ENCODE measurements around the gene SRD5A3. TPM values are rescaled to one million over a fixed set of nuclear protein-coding genes. Genes with fewer than 3 reads are reported as not detected.

SRD5A3 gene
- total and polyA plus RNA-seq, 9 of the 15 experiments (the other 6 are each of a cell fraction or from before 2014, with no cell fraction given), result 2.5 to 37.0 (median 13.3) TPM

- no peak for TF ChIP-seq SIRT6 (IDR thresholded peaks at IDR 0.05; ENCODE audit: low read depth, low read length)
- no peak for TF ChIP-seq NFRKB (IDR thresholded peaks at IDR 0.05; ENCODE audit: low read depth)
- TF ChIP-seq ZBTB17 (CRISPR knock-in tag; IDR thresholded peaks at IDR 0.05), result peak; percentile 72; the same call in 1 of the 2 replicates
- TF ChIP-seq PRMT5 (CRISPR knock-in tag; IDR thresholded peaks at IDR 0.05), result no peak
- no peak; the same call in 1 of the 2 replicates for TF ChIP-seq USF1 (CRISPR knock-in tag; IDR thresholded peaks at IDR 0.05)
- no peak for TF ChIP-seq SRSF1 (IDR thresholded peaks at IDR 0.05; ENCODE audit: low read depth, low read length)
- peak; percentile 31; the same call in 1 of the 2 replicates for TF ChIP-seq USF2 (CRISPR knock-in tag; IDR thresholded peaks at IDR 0.05)
- no peak for TF ChIP-seq TEAD4 (IDR thresholded peaks at IDR 0.05; ENCODE audit: low read length)
- TF ChIP-seq TEAD4 (CRISPR knock-in tag; IDR thresholded peaks at IDR 0.05; ENCODE audit: borderline replicate concordance), result no peak
- no peak for TF ChIP-seq ZNF224 (CRISPR knock-in tag; IDR thresholded peaks at IDR 0.05)
- TF ChIP-seq SRSF9 (IDR thresholded peaks at IDR 0.05; ENCODE audit: borderline replicate concordance, low read depth, low read length), result no peak
- peak; percentile 90 for TF ChIP-seq SMAD4 (CRISPR knock-in tag; conservative IDR thresholded peaks at IDR 0.05)
- TF ChIP-seq ILF3 (IDR thresholded peaks at IDR 0.05; ENCODE audit: borderline replicate concordance), result no peak; the same call in 1 of the 2 replicates
- peak in 1 of 2 experiments; percentile 48; a peak in 1 of 4 replicates for TF ChIP-seq CSDE1 (IDR thresholded peaks at IDR 0.05)
- no peak for TF ChIP-seq MBD1 (CRISPR knock-in tag; IDR thresholded peaks at IDR 0.05)
- TF ChIP-seq ZNF766 (CRISPR knock-in tag; conservative IDR thresholded peaks at IDR 0.05), result peak; percentile 74; the same call in 1 of the 2 replicates
- no peak for TF ChIP-seq RHOXF2B (CRISPR knock-in tag; conservative IDR thresholded peaks at IDR 0.05)
- no peak for TF ChIP-seq PCBP2 (IDR thresholded peaks at IDR 0.05; ENCODE audit: low read depth, low read length, poor library complexity, severe bottlenecking)
- TF ChIP-seq ZNF395 (CRISPR knock-in tag; IDR thresholded peaks at IDR 0.05), result no peak
- TF ChIP-seq CREM (IDR thresholded peaks at IDR 0.05; ENCODE audit: low read depth), result peak; percentile 90
- no peak for TF ChIP-seq HOMEZ (CRISPR knock-in tag; IDR thresholded peaks at IDR 0.05)
- no peak for TF ChIP-seq BMI1 (IDR thresholded peaks at IDR 0.05; ENCODE audit: low read length)
- no peak for TF ChIP-seq ZNF785 (CRISPR knock-in tag; IDR thresholded peaks at IDR 0.05)
Observed at GRCh38 chr4:55345980-55346850, at the start of gene SRD5A3 (continued).
